ENCODE results near the gene TEX2.
"Not testable (repeated sequence)": the region's sequence is repeated elsewhere in the genome, so short reads cannot be mapped to it uniquely, and the experiment has no call there.

TEX2 gene

DNA sequence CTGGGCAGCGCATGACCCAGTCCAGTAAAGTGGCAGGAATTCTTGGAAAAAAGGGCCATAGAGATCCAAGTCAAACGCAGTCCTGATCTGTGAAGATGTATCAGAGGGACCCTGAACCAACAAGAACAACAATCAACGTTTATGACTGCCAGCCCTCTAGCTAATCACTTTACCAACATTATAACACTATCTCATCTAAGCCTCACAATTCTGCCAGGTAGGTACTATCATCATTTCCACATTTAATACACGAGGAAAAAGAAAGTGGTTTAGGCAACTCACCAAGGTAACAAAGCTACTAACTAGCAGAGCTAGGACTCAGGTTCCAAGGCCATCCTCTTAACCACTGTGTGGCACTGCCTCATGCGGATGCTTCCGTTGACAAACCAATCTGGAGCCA, 28.1 kb downstream of the TEX2 start:
- DNase-seq (ENCODE audit: low read depth) = no peak

DNA sequence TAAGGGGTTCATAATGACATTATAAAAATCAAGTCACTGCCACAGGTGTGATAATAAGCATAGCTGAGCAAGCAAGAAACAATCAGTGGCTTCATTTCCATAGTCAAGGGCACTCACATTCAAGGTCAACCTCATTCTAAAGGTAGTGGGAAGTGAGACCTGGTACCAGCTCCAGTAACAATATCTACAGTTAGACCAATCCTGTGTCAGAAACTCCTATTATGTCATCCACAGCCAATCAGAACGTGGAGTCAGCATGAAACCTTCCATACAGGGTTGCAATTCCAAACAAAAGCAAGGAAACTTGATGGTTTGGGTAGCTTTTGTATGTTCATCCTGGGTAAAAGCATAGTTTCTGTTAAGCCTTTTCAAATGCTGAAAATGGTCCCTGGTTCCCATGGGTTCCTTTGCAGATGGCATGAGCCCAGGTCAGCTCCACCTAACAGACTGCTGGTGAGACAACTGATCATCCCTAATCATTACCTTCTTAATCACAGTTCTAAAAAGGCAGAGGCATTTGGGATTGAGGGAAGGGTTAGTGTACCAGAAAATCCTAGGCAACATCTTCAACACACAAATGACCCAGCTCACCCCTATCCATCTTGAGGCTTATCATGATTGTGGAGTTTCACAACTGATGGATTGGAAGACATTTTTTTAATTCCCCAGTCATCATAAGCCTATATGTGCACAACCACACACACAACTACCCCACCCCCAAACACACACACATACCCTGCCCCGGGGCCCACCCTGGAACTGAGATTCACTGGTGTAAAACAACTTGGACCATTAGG, 30.4 kb downstream of the TEX2 start:
- no peak for DNase-seq (ENCODE audit: low read depth)

DNA sequence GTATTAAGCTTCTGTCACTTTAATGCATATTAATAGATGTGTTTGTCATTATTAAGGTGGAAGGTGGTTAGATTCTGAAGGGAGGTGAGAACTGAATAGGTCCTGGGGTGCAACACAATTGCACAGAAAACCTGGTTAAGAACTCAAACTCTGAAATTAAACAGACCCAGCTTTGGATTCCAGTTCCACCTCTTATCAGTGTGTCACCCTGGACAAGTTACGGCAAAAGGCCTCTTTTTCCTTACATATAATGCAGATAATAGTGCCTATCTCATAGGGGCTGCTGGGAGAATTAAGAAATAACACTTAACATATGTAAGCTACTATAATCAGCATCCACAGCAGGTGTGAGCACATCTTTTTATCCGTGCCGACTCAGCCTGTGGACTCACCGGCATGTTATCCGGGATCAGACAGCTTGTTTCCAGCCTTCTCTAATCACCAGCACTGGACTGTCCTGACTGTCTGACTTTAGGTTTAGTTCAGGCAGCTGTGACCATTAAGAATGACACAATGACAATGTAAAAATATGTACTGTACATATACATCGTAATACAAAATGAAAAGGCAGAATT, 31.4 kb downstream of the TEX2 start:
- no peak for DNase-seq (ENCODE audit: low read depth)

GRCh38 chr17:64230791-64231408, 32.2 kb downstream of the TEX2 start:
- DNase-seq (ENCODE audit: low read depth) = no peak

GRCh38 chr17:64229815-64230728, 33.0 kb downstream of the TEX2 start:
- no peak for DNase-seq (ENCODE audit: low read depth)

- DNase-seq (ENCODE audit: low read depth) = no peak
These were observed 36.9 kb downstream of the TEX2 start for GRCh38 chr17:64226132-64226531.

GRCh38 chr17:64225410-64225809, 37.6 kb downstream of the TEX2 start:
- DNase-seq (ENCODE audit: low read depth) = no peak

DNA sequence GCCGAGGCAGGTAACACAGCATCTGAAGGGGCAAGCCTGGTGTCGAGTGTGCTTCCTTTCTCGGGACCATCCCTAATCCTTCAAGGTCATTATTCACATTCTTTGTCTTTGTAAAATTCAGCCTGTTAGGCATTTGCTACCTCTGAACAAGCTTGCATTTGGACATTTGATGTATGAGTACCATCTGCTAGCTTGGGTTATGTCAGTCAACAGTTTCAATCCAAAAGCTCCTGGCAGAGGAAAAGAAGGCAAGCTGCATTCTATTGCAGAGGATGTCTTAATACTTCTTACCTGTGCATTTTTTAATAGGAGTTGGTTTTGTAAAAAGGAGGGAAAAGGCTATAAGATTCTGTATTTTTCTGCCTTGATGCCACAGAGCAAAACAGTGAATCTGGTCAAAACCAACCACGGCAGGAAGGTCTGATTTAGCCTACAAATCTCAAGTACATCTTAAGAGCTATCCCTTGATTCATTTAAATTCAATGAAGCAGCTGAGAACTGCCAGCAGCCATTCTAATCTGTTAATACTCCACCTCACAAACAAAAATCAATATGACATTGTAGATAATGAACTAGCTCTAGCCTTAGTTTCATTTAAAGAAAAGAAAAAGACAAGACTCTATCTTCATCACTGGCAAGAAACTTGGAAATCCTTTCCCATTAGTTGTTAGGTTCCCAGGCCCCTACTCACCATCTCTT, 39.0 kb downstream of the TEX2 start:
- DNase-seq (ENCODE audit: low read depth) = no peak

DNA sequence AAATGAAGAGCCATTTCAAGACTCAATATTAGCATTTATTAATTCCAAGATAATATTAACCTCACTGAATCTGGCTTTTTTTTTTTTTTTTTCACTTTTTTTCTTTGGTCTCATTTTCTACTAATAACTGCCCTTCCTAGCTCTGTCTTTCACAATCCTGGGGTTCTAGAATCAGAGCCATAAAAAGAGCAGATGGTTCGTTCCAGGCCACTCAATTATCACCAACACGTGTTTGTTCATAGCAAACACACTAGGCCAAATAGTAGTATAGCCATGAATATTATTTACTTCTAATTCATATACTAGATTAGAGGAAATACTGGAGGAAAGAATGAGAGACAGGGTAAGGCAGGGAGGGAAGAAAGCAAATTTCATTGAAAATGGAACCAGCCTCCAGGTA, 39.8 kb downstream of the TEX2 start:
- DNase-seq (ENCODE audit: low read depth) = no peak

DNA sequence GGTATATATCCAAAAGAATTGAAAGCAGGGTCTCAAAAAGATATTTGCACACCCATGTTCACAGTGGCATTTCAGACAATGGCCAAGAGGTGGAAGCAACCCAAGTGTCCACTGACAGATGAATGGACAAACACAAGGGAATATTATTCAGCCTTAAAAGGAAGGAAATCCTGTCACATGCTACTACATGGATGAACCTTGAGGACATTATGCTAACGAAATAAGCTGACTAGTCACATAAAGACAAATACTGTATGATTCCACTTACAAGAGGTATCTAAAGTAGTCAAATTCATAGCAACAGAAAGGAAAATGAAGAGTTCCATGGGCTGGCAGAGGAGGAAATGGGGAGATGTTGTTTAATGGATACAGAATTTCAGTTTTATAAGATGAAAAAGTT, 41.4 kb downstream of the TEX2 start:
- no peak for DNase-seq (ENCODE audit: low read depth)

GRCh38 chr17:64220604-64221003, 42.5 kb downstream of the TEX2 start:
- not testable (repeated sequence) for DNase-seq (ENCODE audit: low read depth)

DNA sequence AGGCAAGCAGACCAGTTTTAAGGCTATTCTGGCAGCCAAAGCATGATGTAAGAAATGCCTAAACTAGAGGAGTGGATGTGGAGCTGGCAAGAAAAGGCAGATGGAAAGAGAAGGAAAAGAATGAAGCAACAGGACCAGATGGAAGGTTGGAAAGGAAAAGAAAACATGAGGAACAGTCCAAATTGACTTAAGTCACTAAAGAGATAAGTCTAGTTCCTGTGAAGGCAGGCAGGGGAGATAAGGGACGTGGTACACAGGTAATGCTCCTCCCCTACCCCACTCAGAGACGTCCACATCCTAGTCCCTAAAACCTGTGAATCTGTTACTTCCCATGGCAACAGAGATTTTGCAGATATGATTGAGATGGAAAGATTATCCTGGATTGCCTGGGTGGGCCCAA, 43.5 kb downstream of the TEX2 start:
- DNase-seq (ENCODE audit: low read depth) = no peak

- no peak for DNase-seq (ENCODE audit: low read depth)
These were observed 45.0 kb downstream of the TEX2 start for GRCh38 chr17:64218066-64218465.

- no peak for DNase-seq (ENCODE audit: low read depth)
These were observed 45.8 kb downstream of the TEX2 start for GRCh38 chr17:64217249-64217691.

DNA sequence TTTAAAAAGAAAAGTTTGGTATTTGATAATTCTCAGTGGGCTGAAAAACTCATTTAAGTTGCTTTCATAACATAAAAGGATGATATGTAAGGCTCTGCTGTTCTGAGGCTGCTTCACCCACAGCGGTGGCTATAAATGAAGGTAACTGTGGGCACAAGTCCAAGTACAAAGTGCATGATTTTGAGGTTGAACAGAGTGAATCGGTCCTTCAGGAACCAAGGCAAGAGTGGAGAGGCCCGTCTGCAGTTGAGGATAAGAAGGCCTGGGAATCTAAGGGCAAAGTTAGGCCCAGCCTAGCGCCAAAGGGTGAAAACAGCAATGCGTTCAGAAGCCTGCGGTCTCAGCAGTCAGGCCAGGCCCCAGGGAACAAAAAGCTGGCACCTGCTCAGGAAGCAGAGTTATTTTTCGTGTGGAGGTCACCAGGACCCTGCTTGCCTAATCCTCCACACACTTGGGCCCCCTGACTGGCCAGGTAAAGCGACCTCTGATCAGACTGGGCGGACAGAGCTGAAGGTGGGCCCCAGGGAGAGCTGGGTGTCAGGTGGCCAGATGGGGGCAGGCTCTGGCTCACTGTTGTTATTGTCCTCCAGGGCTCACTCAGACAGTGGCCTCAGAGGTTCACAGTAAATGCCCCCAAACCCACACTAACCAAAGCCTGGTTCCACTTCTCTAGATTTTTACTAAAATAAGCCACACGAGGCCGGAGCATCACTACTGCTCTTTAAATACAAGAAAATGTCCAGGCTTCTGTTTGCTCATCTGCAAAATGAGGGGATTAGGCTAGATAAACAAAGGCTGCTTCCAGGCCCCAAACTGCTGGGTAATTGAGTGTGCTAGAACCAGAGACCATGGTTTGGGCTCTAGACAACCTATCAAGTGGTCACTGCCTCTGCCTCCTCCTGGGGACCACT, 46.5 kb downstream of the TEX2 start:
- DNase-seq (ENCODE audit: low read depth) = no peak

DNA sequence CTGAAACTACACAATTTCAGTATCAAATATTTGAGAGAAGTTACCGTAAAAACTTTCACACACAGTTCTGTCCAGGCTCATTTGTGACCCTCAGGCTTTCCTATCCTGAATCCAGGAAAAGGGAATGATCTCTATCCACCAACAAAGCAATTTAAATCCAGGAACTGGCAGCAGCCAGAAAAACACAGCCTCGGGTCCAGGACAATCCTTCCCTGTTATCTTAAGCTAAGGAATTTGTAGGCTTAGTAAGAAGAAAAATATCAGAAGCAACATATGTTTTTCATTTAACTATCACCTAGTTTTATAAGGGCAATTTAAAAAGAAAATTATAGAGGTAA, 47.1 kb downstream of the TEX2 start:
- DNase-seq (ENCODE audit: low read depth) = no peak

DNA sequence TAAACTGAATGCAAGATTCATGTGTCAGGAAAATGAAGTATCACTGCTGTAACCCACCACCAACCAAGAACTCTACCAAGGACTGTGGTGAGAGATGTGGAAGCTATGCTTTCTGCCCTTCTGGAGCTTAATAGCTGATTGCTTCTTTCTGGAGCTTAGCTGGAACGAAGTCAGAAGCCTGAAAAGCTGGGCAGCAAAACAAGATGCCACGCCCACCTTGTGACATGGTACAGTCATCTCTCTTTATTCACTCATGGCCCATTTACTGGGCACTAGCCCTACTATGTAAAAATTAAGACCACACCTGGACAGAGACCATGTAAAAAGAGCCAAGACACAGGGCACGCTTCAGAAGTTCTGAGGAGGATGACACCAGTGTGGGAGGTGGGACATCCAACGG, 48.1 kb downstream of the TEX2 start:
- no peak for DNase-seq (ENCODE audit: low read depth)

- no peak for DNase-seq (ENCODE audit: low read depth)
These were observed 48.9 kb downstream of the TEX2 start for GRCh38 chr17:64213995-64214811.

DNA sequence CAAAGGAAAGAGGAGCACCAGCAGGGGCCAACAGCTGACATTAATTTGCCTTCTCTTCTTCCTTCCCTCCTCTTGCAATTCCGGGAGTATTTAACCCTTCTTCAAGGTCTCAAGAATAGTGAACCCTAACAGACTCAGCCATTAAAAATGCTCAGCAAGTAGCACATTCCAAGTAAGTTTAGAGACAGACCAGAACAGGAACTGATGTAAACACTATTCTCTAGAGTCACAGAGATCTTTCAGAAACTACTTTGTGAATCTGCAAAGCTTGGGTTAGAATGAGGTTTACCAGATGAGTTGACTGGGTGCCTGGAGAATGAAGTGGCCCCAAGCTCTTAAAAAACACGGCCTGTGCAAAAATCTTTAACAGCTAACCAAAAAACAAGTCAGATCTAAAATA, 50.9 kb downstream of the TEX2 start:
- no peak for DNase-seq (ENCODE audit: low read depth)

DNA sequence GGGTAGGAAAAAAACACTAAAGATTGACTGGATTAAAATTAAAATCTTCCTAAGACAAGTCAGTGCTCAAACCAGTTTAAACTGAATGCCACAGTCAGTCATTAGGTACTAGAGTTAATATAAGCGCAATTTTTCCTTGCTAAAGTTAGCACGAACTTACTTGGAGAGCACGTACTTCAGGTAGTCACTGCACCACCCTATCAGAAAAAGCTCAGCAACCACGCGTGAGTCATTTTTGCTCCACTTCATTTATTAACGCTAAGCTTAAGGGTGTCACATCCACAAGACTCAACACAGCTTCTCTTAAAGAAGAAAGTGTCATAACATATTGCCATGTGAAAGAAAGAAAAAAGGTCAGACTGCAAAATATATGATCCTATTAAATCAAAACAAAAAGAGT, 53.1 kb downstream of the TEX2 start:
- DNase-seq (ENCODE audit: low read depth) = no peak

All from stimulated activated CD8-positive, alpha-beta memory T cell treated with anti-CD3 and anti-CD28 coated beads, Interleukin-15, amount 100 ng/mL, for 24 hours (primary cell).